ENCODE measurements around the gene IFFO2. TPM values are rescaled to one million over a fixed set of nuclear protein-coding genes. Genes with fewer than 3 reads are reported as not detected.

Gene IFFO2
- total and polyA plus RNA-seq, 2 of the 13 experiments (the other 11 are each of a cell fraction or from before 2014, with no cell fraction given): 7.3 to 16.7 TPM

DNA sequence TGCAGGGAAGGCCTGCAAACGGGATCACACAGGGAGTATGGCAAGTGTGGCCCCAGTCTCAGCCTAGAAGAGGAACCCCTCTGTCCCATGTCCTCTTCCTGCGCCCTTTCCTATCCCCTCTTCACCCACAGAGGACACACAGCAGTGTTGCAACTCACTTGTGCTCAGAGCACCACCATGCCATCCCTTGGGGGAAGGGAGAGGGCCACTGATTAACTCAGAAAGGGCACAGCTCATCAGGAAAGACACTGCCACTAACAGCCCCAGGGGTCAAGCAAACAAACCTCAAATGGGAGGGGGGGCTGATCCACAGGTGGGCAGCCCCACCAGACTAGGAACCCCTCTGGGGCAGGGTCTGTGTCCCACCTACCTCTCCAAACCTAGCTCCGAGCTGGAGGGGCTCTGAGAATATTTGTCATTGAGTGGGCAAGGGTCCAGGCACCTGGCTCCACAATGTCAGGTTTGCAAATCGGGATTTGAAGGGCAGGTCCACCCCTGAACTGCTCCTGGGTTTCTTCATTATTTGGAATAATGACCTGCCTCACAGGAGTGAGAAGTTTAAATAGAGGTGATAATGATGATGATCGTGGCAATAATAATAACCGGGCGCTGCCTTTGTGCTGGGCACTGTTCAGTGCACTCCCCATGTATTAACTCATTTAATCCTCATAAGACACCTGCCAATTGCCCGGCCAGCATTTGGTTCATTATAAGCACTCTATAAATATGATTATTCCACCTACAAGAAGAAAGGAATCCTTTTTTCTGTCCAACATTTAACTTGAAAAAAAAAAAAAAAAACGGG is 55.1 kb downstream of the IFFO2 start (continued):
- TF ChIP-seq MAFG (CRISPR knock-in tag; IDR thresholded peaks at IDR 0.05): no peak
- 0 out of 2 replicates have a peak, but pooled peaks have one; percentile 67 for TF ChIP-seq ZNF839 (CRISPR knock-in tag; IDR thresholded peaks at IDR 0.05; ENCODE audit: borderline replicate concordance)
- TF ChIP-seq, protein P1, sequence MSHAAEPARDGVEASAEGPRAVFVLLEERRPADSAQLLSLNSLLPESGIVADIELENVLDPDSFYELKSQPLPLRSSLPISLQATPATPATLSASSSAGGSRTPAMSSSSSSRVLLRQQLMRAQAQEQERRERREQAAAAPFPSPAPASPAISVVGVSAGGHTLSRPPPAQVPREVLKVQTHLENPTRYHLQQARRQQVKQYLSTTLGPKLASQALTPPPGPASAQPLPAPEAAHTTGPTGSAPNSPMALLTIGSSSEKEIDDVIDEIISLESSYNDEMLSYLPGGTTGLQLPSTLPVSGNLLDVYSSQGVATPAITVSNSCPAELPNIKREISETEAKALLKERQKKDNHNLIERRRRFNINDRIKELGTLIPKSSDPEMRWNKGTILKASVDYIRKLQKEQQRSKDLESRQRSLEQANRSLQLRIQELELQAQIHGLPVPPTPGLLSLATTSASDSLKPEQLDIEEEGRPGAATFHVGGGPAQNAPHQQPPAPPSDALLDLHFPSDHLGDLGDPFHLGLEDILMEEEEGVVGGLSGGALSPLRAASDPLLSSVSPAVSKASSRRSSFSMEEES (CRISPR knock-in tag; IDR thresholded peaks at IDR 0.05): peak; percentile 77
- no peak for TF ChIP-seq ZNF547 (CRISPR knock-in tag; IDR thresholded peaks at IDR 0.05)
- no peak for TF ChIP-seq SRF (IDR thresholded peaks at IDR 0.05; ENCODE audit: low read depth, low read length)
- no peak for TF ChIP-seq ZNF446 (CRISPR knock-in tag; IDR thresholded peaks at IDR 0.05)
- no peak for TF ChIP-seq ZSCAN22 (CRISPR knock-in tag; IDR thresholded peaks at IDR 0.05)
- no peak for TF ChIP-seq ZSCAN30 (CRISPR knock-in tag; IDR thresholded peaks at IDR 0.05)
- TF ChIP-seq MEIS1 (CRISPR knock-in tag; IDR thresholded peaks at IDR 0.05; ENCODE audit: borderline replicate concordance): 0 out of 2 replicates have a peak, but pooled peaks have one; percentile 26
- no peak for TF ChIP-seq CHCHD3 (CRISPR knock-in tag; IDR thresholded peaks at IDR 0.05)
- no peak for TF ChIP-seq KIAA2018 (CRISPR knock-in tag; IDR thresholded peaks at IDR 0.05; ENCODE audit: borderline replicate concordance)
- TF ChIP-seq, protein P2, sequence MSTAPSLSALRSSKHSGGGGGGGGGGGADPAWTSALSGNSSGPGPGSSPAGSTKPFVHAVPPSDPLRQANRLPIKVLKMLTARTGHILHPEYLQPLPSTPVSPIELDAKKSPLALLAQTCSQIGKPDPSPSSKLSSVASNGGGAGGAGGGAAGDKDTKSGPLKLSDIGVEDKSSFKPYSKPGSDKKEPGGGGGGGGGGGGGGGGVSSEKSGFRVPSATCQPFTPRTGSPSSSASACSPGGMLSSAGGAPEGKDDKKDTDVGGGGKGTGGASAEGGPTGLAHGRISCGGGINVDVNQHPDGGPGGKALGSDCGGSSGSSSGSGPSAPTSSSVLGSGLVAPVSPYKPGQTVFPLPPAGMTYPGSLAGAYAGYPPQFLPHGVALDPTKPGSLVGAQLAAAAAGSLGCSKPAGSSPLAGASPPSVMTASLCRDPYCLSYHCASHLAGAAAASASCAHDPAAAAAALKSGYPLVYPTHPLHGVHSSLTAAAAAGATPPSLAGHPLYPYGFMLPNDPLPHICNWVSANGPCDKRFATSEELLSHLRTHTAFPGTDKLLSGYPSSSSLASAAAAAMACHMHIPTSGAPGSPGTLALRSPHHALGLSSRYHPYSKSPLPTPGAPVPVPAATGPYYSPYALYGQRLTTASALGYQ (CRISPR knock-in tag; IDR thresholded peaks at IDR 0.05): no peak
- TF ChIP-seq ZNF317 (CRISPR knock-in tag; IDR thresholded peaks at IDR 0.05): peak; percentile 76
- peak; percentile 34; the same call in 1 of the 2 replicates for TF ChIP-seq ZNF337 (CRISPR knock-in tag; IDR thresholded peaks at IDR 0.05; ENCODE audit: borderline replicate concordance, low read depth)
- TF ChIP-seq RFX3 (CRISPR knock-in tag; IDR thresholded peaks at IDR 0.05): no peak
- TF ChIP-seq ZBTB7A (CRISPR knock-in tag; IDR thresholded peaks at IDR 0.05): peak; percentile 62; the same call in 1 of the 2 replicates
- peak; percentile 42; the same call in 1 of the 2 replicates for TF ChIP-seq ZNF605 (CRISPR knock-in tag; IDR thresholded peaks at IDR 0.05)
- peak; percentile 76 for TF ChIP-seq FOXO1 (CRISPR knock-in tag; IDR thresholded peaks at IDR 0.05)
